ENCODE results near the gene PPP4C.
"Not testable (repeated sequence)": the region's sequence is repeated elsewhere in the genome, so short reads cannot be mapped to it uniquely, and the experiment has no call there.

PPP4C gene

DNA sequence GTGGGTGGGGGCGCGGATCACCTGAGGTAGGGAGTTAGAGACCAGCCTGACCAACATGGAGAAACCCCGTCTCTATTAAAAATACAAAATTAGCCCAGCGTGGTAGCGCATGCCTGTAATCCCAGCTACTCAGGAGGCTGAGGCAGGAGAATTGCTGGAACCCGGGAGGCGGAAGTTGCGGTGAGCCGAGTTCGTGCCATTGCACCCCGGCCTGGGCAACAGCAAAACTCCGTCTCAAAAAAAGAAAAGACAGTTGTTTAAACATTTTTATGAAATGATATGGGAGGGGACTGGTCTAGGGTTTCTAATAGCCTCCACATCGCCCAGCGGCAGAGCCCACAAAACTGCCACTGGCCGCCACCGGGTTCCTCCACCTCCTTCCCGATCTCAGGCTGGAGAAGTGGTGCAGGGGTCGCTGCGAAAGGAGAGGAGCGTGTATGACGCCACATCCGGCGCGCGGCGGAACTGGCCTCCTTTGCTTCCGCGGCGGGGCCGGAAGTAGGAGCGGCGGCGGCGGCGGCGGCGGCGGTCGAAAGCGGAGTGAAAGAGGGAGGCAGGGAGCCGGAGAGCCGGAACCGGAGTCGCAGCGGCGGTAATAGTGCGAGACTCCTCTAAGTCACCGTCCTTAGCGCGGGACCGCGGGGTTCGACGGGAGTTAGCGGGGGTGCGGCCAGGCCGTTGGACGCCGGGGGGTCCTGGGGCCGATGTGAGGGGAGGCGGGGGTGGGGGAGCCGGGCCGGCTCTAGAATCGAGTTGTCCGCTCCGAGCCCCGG is at the start of gene PPP4C:
TSS of gene PPP4C (plus strand) at position 492 of the 773 bp plus-strand sequence. CDS start 384 bp downstream, outside the sequence.
- DNase-seq (ENCODE audit: low read depth in 2 of 2) = peak; percentile 85 to 90

- DNase-seq (ENCODE audit: low read depth in 2 of 2) = no peak
Observed at GRCh38 chr16:30026449-30026848, 49.3 kb upstream of the PPP4C start.

- no peak for DNase-seq (ENCODE audit: low read depth in 2 of 2)
Observed at GRCh38 chr16:30027588-30028437, 48.0 kb upstream of the PPP4C start.

- no peak for DNase-seq (ENCODE audit: low read depth in 2 of 2)
Observed at GRCh38 chr16:30028438-30029076, 47.2 kb upstream of the PPP4C start.

GRCh38 chr16:30030011-30030685 is 45.6 kb upstream of the PPP4C start:
- DNase-seq (ENCODE audit: low read depth in 2 of 2) = no peak

DNA sequence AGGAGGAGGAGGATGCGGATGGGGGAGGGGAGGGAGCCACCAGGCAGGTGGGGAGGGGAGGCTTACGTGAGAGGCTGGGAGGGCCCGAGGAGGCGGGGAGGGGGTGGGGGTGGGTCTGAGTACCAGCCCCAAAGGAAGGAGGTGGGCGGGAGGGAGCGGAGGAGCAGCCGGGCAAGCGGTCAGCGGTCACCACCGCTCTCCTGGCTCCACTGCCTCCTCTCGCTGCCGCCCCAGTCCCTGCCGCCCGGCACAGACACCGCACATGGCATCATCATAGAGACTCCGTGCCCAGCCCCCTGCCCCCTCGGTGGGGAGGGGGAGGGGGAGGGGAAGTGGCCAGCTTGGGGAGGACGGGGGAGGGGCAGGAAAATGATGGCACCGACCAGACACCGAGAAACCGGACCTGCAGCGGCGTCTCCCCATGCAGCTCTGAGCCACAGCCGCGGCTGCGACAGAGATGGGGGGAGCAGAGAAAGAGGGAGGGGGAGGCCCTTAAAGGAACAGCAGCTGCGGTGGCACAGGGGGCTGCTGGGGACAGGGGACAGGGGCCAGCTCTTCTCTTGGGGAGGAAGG is 44.9 kb upstream of the PPP4C start, which contains the start of gene TLCD3B:
TSS of gene TLCD3B (minus strand) at position 431 of the 573 bp plus-strand sequence. CDS start 744 bp downstream, outside the sequence.
- no peak for DNase-seq (ENCODE audit: low read depth in 2 of 2)

DNA sequence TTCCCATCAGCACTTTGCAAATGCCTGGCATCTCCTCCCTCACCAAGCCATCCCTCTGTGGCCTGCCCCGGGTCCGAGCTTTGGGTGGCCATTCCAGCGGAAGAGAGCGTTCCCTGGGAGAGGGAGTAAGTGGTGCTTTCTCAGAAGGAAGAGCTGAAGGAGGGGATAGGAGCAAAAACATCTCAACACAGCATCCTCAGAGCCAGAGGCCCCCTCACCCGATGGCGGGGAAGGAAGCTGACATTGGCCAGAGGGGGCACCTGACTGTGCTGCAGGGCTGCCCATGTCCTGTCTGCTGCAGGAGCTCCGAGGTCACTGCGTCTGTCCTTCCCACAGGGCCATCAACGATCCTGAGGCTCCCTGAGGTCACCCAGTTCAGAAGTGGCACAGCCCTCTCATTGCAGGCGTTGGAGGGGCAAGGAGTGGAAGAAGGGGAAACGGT is 44.3 kb upstream of the PPP4C start:
- DNase-seq (ENCODE audit: low read depth in 2 of 2) = no peak

DNA sequence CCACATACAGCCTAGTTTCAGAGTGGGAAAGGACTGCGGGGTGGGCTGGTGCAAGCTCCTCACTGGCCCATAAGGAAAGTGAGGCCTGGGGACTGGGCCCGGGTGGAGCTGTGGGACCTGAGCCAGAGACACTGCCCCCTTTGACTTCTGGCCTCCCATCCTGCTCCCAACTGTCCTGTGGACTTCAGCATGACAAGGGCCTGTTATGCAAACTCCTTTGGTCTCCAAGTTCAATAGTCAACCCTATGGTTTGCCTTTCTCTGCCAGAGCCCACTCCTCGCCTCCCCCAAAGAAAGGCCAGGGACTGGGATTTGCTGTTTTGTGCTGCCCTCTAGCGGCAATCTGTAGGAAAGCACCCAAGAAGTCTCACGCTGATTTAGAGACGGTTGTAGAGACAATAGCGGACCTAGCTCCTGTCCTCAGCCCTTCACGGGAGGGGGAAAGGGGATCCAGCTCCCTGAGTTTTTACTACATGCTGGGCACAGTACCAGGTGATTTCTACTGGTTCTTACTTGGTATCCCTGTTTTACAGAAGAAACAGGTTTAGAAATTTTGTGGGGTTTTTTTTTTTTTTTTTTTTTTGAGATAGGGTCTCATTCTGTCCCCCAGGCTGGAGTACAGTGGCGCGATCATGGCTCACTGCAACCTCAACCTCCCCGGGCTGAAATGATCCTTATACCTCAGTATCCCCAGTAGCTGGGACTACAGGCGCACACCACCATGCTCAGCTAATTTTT is 43.5 kb upstream of the PPP4C start:
- peak in 1 of 2 donors; percentile 44 for DNase-seq (ENCODE audit: low read depth in 2 of 2)

DNA sequence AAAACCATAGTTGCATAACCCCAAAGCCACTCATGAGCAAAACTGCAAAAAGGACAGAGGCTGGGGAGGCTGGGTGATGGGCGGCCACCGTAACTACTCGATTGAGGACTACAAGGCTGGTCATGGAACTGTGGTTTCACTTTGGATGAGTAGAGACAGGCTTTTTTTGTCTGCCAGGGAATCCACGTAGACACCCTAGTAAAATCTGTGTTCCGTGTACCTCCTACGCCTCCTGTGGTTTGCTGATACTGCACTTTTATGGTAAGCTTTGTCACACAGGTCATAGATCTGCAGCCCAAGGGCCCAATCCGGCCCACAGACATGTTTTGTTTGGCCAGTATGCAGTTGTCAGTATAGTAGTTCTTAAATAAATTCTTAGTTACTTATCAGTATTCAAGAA is 42.5 kb upstream of the PPP4C start:
- DNase-seq (ENCODE audit: low read depth in 2 of 2) = peak in 1 of 2 donors; percentile 26

- no peak for DNase-seq (ENCODE audit: low read depth in 2 of 2)
Observed at GRCh38 chr16:30040221-30040620, 35.6 kb upstream of the PPP4C start.

GRCh38 chr16:30040690-30041089 is 35.1 kb upstream of the PPP4C start:
- not testable (repeated sequence) for DNase-seq (ENCODE audit: low read depth in 2 of 2)

DNA sequence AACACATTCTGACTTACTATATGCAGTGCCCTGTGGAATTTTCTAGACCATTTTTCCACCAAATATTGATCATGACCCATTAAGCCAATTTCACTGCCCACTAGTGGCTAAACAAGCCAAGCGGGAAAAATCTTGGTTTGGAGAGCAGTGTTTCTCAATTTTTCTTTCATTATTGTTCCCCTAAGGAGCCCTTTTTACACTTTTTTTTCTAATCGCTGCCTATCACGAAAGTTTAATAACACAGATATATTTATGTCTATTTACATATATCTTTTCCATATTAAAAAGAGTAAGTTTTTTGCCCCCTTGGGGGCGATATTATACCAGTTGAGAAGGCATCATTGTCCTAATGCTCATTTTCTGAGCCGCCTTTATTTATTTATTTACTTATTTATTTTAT is 34.0 kb upstream of the PPP4C start:
- DNase-seq (ENCODE audit: low read depth in 2 of 2) = no peak

DNA sequence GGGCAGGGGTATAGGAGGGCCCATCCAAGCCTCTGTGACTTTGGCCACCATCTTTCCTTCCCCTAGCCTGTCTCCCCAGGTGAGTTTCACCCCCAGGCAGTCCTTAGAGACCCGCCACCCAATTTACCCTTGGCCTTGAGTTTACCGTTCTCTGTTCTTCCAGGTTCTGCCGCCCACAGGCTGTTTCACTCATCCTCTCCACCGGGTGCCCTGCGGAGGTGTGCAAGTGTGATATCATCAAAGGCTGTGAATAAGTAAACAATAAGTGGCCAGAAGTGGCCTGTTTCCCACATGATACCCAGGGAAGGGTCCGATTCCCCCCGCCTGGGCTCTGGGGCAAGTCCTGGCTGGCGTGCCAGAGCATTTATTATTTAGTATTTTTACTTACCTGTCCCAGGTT is 29.6 kb upstream of the PPP4C start:
- no peak for DNase-seq (ENCODE audit: low read depth in 2 of 2)

GRCh38 chr16:30046588-30046987 is 29.2 kb upstream of the PPP4C start:
- no peak for DNase-seq (ENCODE audit: low read depth in 2 of 2)

- no peak for DNase-seq (ENCODE audit: low read depth in 2 of 2)
Observed at GRCh38 chr16:30049871-30050270, 25.9 kb upstream of the PPP4C start.

DNA sequence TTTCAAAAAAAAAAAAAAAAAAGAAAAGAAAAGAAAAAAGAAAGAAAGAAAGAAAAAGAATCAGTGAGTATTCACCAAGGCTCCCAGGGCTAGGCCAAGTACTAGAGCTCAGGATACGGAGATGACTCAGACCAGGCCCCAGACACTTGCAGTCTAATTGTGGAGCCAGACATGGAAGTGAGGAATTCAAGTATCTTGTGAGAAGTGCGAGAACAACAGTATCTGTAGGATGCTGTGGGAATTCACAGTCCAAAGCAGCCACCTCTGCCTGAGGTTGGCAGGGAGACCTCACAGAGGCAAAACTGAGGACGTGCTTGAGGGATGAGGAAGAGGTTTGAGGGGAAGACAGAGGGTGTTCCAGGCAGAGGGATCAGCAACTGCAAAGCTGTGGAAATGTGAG is 24.3 kb upstream of the PPP4C start:
- DNase-seq (ENCODE audit: low read depth in 2 of 2) = no peak

- peak; percentile 89 to 91 for DNase-seq (ENCODE audit: low read depth in 2 of 2)
Observed at GRCh38 chr16:30052671-30053372, 23.0 kb upstream of the PPP4C start.

- DNase-seq (ENCODE audit: low read depth in 2 of 2) = no peak
Observed at GRCh38 chr16:30053376-30054015, 22.3 kb upstream of the PPP4C start.

GRCh38 chr16:30054451-30054850 is 21.3 kb upstream of the PPP4C start:
- DNase-seq (ENCODE audit: low read depth in 2 of 2) = no peak
